Sigmoid colon (tissue), 4 donors: ENCODE measurements around the gene CYP2S1.

Source experiments
- CTCF ChIP-seq, 4 experiments: fragments of 450-650 bp in 3 of 4; fragments of 200-600 bp in 1 of 4; IDR thresholded peaks; one replicate each; pipeline ENCODE4 v1.5.1; 2016 to 2019; ENCODE audit warnings: antibody characterized with exemption in 4 of 4, mild to moderate bottlenecking in 3 of 4, moderate library complexity in 2 of 4
- EP300 ChIP-seq, 4 donors: sonication (generic); formaldehyde crosslinking; IDR thresholded peaks; one replicate each; pipeline ENCODE4 v1.6.1; 2017; ENCODE audit warnings: antibody characterized with exemption in 4 of 4
- POLR2A ChIP-seq, 2 donors: fragments of 450-650 bp; IDR thresholded peaks; one replicate each; pipeline ENCODE4 v1.6.1; 2016; ENCODE audit warnings: antibody characterized with exemption in 2 of 2, mild to moderate bottlenecking in 2 of 2, moderate library complexity in 2 of 2

- no peak for TF ChIP-seq CTCF (IDR thresholded peaks at IDR 0.05)
- TF ChIP-seq POLR2A (IDR thresholded peaks at IDR 0.05) = no peak
- TF ChIP-seq EP300 (IDR thresholded peaks at IDR 0.05) = no peak
These were observed 42.5 kb downstream of the CYP2S1 start for GRCh38 chr19:41235480-41235879.
